ENCODE results near the gene TSPAN5. TPM values are rescaled to one million over a fixed set of nuclear protein-coding genes. Genes with fewer than 3 reads are reported as not detected.
"Not testable (repeated sequence)": the region's sequence is repeated elsewhere in the genome, so short reads cannot be mapped to it uniquely, and the experiment has no call there.

Gene TSPAN5
- 10 to 100 TPM in 2 of 3 donors, 1 to 10 TPM in 1; 6.8 to 13.7 (median 11.4) TPM for total RNA-seq
- 10.1 TPM for total RNA-seq (2013)

DNA sequence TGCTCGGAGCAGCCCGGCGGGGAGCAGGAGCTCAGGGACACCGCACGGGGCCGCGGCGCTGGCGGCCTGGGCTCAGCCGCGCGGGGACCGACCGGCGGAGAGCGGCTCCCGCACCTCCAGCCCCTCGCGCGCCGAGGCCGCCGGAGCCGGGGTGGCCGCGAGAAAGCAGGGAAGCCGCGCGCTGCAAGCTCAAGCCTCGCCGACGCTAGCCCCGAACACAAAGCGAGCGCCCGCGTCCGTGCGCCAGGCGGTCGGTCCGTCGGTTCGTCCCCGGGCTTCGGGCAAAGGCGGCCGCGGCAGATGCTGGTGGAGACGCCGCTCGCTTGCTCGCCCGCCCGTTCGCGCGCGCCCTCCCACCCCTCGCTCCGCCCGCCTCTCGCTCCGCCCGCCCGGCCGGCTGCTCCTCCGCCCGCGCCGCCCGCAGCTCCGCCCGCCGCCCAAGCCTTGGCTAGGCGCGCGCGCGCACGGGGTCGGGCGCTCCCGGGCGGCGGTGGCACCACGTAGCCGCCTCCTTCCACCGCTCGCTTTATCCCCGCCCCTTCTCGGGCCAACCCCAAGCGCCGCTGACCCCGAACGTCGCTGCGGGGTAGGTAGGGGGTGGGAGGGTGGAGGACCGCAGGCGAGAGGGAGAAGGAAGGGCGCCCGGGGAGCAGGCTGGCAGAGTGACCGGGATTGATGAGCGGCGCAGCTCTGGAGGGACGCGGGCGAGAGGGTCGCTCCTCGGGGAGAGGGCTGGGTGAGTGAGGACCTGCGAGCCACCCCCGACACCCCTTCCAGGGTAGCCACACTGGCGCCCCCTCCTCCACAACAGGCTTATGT lies at the start of gene TSPAN5:
Gene TSPAN5 (minus strand): TSS at position 325 of the 819 bp plus-strand sequence.
- DNase-seq (peak; percentile 81 to 88), ATAC-seq (peak; percentile 82 to 92 (median 91))
- Mint-ChIP-seq H3K4me3 (peak within 1 kb of the TSS; percentile 90), H3K36me3 (no peaks in the 10 kb centered on the region), H3K27me3 (ENCODE audit: low read depth in 2 of 2) (no peaks in the 10 kb centered on the region), H3K9me3 (no peaks in the 10 kb centered on the region), H3K27ac (peak within 1 kb of the TSS; percentile 59 to 86), H3K4me1 (peaks cover 65 to 77% of the 10 kb centered on the region in 2 donors)
- peaks cover 29% of the 10 kb centered on the region for H3K4me1 ChIP-seq (ENCODE audit: control insufficient read depth, insufficient read depth, low read length)
- intact Hi-C loops (cut with micrococcal nuclease): loop anchor here (1.0 to 5.0 kb wide), 6 partner anchors 36 to 516 kb away; partner anchors contain the start of genes ADH5, METAP1 and STPG2
- no peaks in the 10 kb centered on the region for H3K9me3 ChIP-seq (ENCODE audit: control insufficient read depth, insufficient read depth, low read length)
- WGBS (ENCODE audit: insufficient coverage): under 1% methylated on average over 110 of the region's 113 CpGs
- H3K36me3 ChIP-seq (ENCODE audit: control insufficient read depth, insufficient read depth, low read length): no peaks in the 10 kb centered on the region
- H3K27me3 ChIP-seq (ENCODE audit: control insufficient read depth, insufficient read depth, low read length): no peaks in the 10 kb centered on the region
- peak within 1 kb of the TSS; percentile 63 for H3K27ac ChIP-seq (ENCODE audit: low read length)
- H3K4me3 ChIP-seq (ENCODE audit: low read length): peak within 1 kb of the TSS; percentile 78
- TF ChIP-seq, protein P1, sequence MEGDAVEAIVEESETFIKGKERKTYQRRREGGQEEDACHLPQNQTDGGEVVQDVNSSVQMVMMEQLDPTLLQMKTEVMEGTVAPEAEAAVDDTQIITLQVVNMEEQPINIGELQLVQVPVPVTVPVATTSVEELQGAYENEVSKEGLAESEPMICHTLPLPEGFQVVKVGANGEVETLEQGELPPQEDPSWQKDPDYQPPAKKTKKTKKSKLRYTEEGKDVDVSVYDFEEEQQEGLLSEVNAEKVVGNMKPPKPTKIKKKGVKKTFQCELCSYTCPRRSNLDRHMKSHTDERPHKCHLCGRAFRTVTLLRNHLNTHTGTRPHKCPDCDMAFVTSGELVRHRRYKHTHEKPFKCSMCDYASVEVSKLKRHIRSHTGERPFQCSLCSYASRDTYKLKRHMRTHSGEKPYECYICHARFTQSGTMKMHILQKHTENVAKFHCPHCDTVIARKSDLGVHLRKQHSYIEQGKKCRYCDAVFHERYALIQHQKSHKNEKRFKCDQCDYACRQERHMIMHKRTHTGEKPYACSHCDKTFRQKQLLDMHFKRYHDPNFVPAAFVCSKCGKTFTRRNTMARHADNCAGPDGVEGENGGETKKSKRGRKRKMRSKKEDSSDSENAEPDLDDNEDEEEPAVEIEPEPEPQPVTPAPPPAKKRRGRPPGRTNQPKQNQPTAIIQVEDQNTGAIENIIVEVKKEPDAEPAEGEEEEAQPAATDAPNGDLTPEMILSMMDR (IDR thresholded peaks at IDR 0.05): no peak

DNA sequence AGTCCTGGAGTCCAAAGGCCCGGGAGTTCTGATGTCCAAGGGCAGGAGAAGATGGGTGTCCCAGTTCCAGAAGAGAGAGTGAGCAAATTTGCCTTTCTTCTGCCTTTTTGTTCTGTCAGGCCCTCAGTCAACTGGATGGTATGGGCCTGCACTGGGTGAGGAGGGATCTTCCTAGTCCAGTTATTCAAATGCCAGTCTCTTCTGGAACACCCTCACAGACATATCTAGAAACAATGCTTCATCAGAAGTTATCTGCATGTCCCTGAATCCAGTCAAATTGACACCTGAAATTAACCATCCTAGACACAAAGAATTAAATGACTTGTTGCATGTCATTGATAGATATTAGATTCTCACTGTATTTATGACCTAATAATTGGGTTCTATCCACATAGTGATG lies 48.5 kb upstream of the TSPAN5 start:
- H3K27me3 Mint-ChIP-seq (ENCODE audit: low read depth in 2 of 2): peaks cover 0 to 2% of the 10 kb centered on the region in 2 donors
- intact Hi-C loops (cut with micrococcal nuclease): loop anchor here (2.0 to 5.0 kb wide), 2 partner anchors 44 to 260 kb away; no protein-coding TSS in a partner anchor
- H3K36me3 Mint-ChIP-seq: peaks cover 45% of the 10 kb centered on the region
- H3K27me3 ChIP-seq (ENCODE audit: control insufficient read depth, insufficient read depth, low read length): no peaks in the 10 kb centered on the region
- H3K9me3 ChIP-seq (ENCODE audit: control insufficient read depth, insufficient read depth, low read length): peaks cover 11% of the 10 kb centered on the region
- H3K27ac Mint-ChIP-seq: peak overlapping the region; percentile 94 to 95
- H3K4me3 ChIP-seq (ENCODE audit: low read length): no peak overlapping the region
- DNase-seq (no peak), ATAC-seq (no peak)
- peaks cover 21% of the 10 kb centered on the region for H3K4me1 ChIP-seq (ENCODE audit: control insufficient read depth, insufficient read depth, low read length)
- peaks cover 50 to 54% of the 10 kb centered on the region in 2 donors for H3K4me1 Mint-ChIP-seq
- WGBS (ENCODE audit: insufficient coverage): 95% methylated on average over 1 of the region's 1 CpG
- TF ChIP-seq, protein P1 (IDR thresholded peaks at IDR 0.05): no peak
- no peaks in the 10 kb centered on the region for H3K36me3 ChIP-seq (ENCODE audit: control insufficient read depth, insufficient read depth, low read length)
- H3K27ac ChIP-seq (ENCODE audit: low read length): peak overlapping the region; percentile 67
- peaks cover 4 to 16% of the 10 kb centered on the region in 2 donors for H3K9me3 Mint-ChIP-seq
- H3K4me3 Mint-ChIP-seq: peak overlapping the region; percentile 94

DNA sequence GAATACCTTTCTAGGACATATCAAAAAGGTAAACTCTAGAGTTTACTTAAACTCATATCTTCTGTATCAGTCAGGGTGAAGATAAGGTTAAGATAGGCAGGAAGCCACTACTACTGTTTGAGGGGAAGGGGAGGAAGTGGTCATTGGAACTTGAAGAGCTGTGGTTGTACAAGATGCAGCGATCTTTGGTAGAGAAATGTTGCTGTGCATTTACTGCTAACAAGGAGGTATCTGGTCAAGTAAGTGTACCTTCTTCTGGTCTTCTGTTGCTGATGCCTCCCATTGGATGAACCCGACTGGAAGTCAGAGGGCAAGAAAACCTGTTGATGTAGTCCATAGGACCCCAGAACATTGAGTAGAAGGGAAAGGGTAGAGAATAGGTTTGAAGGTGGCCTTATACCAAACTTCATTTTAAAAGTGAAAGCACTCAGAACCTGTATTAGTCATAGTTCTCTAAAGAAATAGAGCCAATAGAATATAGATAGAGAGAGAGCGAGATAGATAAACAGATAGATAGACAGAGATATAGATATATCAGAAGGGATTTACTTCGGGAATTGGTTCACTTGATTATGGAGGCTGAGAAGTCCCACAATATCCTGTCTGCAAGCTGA lies 47.9 kb upstream of the TSPAN5 start:
- Mint-ChIP-seq H3K36me3 (peaks cover 45% of the 10 kb centered on the region), H3K4me3 (peak overlapping the region; percentile 94), H3K9me3 (peaks cover 4 to 16% of the 10 kb centered on the region in 2 donors), H3K27ac (peak overlapping the region; percentile 94 to 95), H3K4me1 (peaks cover 44 to 55% of the 10 kb centered on the region in 2 donors), H3K27me3 (ENCODE audit: low read depth in 2 of 2) (peaks cover 0 to 2% of the 10 kb centered on the region in 2 donors)
- Histone ChIP-seq H3K9me3 (ENCODE audit: control insufficient read depth, insufficient read depth, low read length) (peaks cover 11% of the 10 kb centered on the region), H3K27me3 (ENCODE audit: control insufficient read depth, insufficient read depth, low read length) (no peaks in the 10 kb centered on the region), H3K4me1 (ENCODE audit: control insufficient read depth, insufficient read depth, low read length) (peaks cover 21% of the 10 kb centered on the region), H3K4me3 (ENCODE audit: low read length) (peak overlapping the region; percentile 14), H3K36me3 (ENCODE audit: control insufficient read depth, insufficient read depth, low read length) (no peaks in the 10 kb centered on the region), H3K27ac (ENCODE audit: low read length) (peak overlapping the region; percentile 67)
- WGBS (ENCODE audit: insufficient coverage): 43% methylated on average over 4 of the region's 4 CpGs
- ATAC-seq (peak; percentile 90 to 98 (median 90)), DNase-seq (peak; percentile 34 to 74)
- TF ChIP-seq, protein P1 (IDR thresholded peaks at IDR 0.05): no peak
- intact Hi-C loops (cut with micrococcal nuclease): loop anchor here (2.0 to 5.0 kb wide), 2 partner anchors 44 to 259 kb away; no protein-coding TSS in a partner anchor

DNA sequence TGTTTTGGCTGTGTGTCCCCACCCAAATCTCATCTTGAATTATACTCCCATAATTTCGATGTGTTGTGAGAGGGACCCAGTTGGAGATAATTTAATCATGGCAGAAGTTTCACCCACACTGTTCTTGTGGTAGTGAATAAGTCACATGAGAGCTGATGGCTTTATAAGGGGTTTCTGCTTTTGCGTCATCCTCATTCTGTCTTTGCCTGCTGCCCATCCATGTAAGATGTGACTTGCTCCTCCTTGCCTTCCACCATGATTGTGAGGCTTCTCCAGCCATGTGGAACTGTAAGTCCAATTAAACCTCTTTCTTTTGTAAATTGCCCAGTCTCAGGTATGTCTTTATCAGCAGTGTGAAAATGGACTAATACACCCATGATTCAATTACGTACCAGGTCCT lies 47.2 kb upstream of the TSPAN5 start:
- intact Hi-C loops (cut with micrococcal nuclease): loop anchor here (5.0 kb wide), 1 partner anchor 258 kb away; no protein-coding TSS in a partner anchor
- not testable (repeated sequence) for ATAC-seq; H3K36me3 ChIP-seq (ENCODE audit: control insufficient read depth, insufficient read depth, low read length); H3K27me3 Mint-ChIP-seq (ENCODE audit: low read depth in 2 of 2); H3K27me3 ChIP-seq (ENCODE audit: control insufficient read depth, insufficient read depth, low read length); DNase-seq; H3K4me3 ChIP-seq (ENCODE audit: low read length)
- Mint-ChIP-seq H3K27ac (peak overlapping the region; percentile 94 to 95), H3K4me3 (peak overlapping the region; percentile 94), H3K4me1 (peaks cover 44 to 62% of the 10 kb centered on the region in 2 donors), H3K9me3 (peaks cover 4 to 16% of the 10 kb centered on the region in 2 donors), H3K36me3 (peaks cover 45% of the 10 kb centered on the region)
- peaks cover 21% of the 10 kb centered on the region for H3K4me1 ChIP-seq (ENCODE audit: control insufficient read depth, insufficient read depth, low read length)
- H3K27ac ChIP-seq (ENCODE audit: low read length): peak overlapping the region; percentile 67
- WGBS (ENCODE audit: insufficient coverage): 71% methylated on average over 2 of the region's 3 CpGs
- H3K9me3 ChIP-seq (ENCODE audit: control insufficient read depth, insufficient read depth, low read length): peaks cover 11% of the 10 kb centered on the region

All from natural killer cell (primary cell).